RPMI8226 (cell line): ENCODE measurements around the gene LSM10.

Source experiments
- DNase-seq: peaks from one replicate; pipeline ENCODE4 v3.0.0-alpha.2; 2015

The LSM10 gene

DNA sequence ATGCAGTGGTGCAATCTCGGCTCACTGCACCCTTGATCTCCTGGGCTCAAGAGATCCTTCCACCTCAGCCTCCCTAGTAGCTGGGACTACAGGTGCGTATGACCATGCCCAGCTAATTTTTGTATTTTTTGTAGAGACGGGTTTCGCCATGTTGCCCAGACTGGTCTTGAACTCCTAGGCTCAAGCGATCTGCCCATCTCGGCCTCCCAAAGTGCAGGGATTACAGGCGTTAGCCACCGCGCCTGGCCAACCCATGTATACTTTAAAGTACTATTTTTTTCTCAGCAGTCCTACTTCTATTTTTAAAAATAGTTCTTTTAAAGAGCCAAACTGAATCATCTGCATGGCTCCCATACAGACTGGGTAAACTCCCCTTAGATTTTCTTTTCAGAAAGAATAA, 15.5 kb downstream of the LSM10 start:
- DNase-seq, result no peak

- no peak for DNase-seq
Observed at GRCh38 chr1:36381405-36381804, 16.3 kb downstream of the LSM10 start.

GRCh38 chr1:36380782-36381181, 16.9 kb downstream of the LSM10 start:
- no peak for DNase-seq

DNA sequence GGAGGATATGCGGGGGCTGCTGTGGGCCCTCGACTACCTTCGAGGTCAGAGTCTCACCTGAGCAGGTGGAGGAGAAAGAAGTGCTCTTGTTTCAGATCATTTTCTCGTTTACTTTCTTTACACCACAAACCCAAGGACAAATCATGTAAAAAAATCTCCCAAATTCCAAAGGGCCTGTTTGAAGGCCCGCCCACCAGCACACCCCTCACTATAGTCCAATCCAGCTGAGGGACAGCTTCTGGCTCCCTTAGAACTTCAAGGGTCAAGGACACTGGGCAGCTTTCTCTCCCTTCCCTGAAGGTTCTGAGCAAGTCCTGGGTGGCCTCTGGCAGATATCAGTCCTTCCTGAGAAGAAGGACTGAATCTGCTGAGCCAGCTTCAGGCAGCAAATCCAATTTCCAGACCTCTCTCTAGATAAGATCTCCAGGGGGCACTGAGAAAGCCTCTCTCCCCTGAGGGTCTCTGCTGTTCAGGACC, 17.5 kb downstream of the LSM10 start:
- no peak for DNase-seq

DNA sequence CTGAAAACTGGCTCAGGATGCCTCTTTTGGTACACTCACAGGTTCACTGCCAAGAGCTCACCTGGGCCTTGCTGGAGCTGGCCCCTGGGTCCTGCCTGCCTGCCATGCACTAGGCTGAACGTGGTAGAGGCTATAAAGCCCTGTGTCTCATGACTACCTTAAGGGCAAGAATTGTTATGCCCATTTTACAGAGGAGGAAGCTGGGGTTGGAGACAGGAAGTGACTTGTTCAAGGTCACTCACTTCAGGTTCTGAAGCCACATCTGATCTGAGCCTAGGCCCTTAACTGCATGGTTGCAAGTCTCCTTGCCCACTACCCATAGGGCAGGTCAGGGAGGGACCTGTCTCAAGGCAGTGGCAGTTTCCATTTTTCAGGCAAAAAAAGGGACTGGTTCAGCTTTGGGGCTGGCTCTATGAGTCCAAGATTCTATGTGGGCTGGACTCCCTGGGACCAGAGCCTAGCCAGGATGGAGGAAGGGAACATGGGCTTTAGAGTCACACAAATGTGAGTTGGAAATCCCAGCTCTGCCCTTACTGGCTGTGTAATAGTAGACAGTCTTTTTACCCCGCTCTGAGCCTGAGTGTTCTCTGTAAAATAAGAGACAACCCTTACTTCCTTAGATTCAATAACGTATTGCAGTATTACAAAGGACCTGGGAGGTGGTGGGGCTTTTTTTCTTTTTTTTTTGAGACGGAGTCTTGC, 19.8 kb downstream of the LSM10 start:
- no peak for DNase-seq

DNA sequence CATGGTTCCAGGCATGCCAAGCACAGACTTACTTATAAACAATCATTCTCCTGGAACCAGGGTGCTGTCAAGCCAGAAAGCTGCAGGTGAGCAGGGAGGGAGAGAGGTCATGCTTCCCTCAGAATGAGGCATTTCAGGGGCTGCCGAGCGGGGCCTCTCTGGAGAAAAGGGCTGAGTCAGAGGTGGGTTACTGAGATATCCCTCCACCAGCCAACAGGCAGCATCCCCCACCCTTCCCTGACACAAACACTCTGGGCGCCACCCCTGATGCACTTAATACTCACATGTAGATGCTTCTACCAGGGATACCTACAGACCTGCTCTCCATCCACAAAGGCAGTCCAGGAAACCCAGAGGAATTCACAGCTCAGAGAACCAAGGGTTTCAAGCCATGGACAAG, 25.1 kb downstream of the LSM10 start:
- DNase-seq, result no peak

DNA sequence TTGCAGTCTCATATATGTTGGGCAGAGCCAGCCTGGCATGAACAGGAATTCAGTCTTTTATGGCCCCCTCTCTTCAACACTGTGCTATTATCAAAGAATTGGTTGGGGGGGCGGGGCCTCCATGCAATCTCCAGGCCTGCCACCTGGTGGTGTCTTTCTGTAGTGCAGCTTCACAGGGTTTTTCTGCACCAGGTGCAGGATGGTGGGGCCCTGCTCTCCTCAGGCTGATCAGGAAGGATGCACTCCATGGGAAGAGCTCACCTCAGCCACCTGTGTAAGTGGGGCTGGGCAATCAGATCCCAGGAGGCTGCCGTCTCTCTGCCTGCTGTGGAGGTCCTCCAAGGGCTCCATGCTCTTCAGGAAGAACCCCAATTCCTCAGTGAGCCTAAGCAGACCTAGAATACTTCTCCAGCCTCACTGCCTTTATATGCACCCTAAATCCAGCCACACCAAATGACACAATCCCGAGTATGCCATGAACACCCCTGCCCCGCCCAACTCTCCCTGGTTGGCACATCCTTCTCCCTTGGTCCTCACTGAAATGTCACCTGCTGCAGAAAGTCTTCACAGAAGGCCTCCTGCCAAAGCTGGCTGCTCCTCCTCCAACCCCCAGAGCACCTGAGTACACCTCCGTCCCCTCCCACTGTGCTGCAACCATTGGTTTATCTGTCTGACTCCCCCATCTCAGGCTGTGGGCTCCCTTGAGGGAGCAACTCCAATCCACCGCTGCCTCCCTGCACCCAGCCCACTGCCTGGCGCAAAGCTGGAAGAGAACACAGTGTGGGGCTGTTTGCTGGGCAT, 28.4 kb downstream of the LSM10 start:
- DNase-seq, result peak; percentile 87

- no peak for DNase-seq
Observed at GRCh38 chr1:36367798-36368197, 29.9 kb downstream of the LSM10 start.

DNA sequence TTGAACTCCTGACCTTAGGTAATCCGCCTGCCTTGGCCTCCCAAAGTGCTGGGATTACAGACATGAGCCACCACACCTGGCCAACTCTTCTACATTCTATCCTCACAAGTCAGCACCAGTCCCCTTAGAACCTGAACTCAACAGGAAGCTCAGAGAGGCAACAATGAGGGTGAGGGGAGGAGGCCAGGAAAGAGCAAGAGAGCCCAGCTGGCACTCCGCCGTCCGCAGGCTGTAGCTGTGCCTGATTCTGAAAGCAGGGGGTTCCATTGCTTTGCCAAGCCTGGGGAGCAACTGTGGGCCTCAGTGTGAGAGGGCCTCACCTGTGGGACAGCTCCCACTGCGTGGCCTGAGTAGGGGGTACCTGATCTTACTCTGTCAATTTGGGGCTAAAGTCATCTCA, 30.6 kb downstream of the LSM10 start:
- no peak for DNase-seq

DNA sequence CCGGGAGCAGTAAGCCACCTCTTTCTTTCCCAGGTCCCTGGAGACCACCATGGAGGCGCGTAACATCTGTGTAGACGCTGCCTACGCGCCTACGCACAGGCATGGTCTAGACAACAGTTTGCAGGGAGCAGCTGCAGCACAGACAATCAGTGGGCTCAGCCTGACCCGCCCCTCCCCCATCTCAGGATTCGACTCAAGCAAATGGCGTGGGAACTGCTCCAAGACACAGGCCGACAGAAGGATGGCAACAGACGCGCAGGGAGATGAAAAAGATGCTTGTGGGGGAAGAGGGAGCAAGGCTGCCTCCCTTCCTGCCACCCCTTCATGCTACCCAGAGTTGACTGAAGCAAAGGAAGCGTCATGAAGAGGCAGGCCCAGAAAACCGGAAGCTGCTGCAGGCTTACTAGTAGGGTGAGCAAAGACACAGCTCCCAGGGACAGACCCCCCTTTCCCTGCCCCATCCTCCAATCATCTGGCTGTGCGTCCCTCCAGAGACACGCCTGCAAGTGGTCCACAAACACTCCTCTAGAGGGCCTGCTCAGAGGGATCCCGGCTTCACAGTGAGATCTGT, 31.5 kb downstream of the LSM10 start:
- no peak for DNase-seq

DNA sequence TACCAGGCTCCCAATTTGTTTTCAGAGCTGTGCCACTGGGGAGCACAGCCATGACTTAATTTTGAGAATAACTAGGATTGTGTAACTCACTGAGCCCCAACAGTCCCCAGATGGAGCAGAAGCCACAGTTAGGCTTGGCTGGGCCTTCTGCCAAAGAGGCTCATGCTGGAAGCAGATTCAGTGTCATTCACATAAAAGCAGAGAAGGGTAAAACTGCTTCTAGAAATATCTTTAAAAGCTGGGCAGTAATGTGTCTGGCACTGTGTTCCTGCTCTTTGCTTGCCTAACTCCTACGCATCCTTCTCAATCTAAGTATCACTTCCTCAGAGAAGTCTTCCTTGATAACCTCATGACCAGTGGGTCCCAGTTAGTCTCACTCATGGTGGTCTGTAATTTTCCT, 32.3 kb downstream of the LSM10 start:
- peak; percentile 43 for DNase-seq

- DNase-seq, result no peak
Observed at GRCh38 chr1:36359911-36360550, 37.7 kb downstream of the LSM10 start.

- DNase-seq, result no peak
Observed at GRCh38 chr1:36359383-36359782, 38.3 kb downstream of the LSM10 start.

DNA sequence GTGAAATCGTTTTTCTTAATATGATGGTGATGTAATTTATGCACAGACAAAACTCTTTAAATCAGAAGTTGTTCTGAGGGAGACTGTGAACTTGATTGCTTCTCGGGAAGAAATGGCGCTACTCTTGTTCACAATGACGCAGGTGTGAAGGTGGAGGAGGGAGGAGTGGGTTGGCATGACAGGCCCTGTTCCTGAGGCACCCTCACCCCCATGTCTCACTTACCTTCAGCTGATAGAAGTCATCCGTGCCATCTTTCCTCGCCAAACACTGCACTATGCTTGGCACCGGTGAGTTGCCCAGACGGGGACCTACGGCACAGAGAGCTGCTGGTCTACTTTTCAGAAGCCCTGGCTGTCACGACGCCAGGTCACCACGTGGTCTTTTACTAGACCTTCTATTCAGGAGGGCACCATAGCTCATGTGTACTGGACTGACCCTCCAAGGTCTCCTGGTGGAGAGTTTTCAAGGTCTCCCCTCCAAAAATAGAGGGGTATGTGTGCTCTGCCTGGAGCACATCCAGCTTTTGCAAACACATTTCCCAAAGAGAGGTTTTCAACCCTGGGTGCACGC, 39.1 kb downstream of the LSM10 start:
- no peak for DNase-seq

DNA sequence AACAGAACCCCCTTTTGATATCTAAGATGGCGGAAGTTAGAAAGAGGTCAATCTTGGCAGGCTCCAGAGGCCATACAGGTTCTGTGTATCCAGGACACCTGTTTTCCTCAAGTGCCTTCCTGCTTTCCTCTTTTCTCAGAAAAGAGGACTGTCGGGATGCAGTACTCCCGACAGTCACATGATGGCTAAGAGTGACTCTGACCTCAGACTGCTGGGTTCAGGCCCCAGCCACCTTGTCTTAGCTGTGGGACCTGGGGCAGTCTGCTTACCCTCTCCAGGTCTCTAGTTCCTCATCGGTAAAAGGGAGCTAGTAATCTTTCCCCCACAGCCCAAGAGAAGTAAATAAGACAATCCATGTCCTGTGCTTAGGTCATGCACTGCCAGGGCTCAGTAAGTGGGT, 41.9 kb downstream of the LSM10 start:
- DNase-seq, result no peak

GRCh38 chr1:36354486-36354885, 43.2 kb downstream of the LSM10 start:
- DNase-seq, result no peak

- no peak for DNase-seq
Observed at GRCh38 chr1:36352910-36353878, 44.5 kb downstream of the LSM10 start.

DNA sequence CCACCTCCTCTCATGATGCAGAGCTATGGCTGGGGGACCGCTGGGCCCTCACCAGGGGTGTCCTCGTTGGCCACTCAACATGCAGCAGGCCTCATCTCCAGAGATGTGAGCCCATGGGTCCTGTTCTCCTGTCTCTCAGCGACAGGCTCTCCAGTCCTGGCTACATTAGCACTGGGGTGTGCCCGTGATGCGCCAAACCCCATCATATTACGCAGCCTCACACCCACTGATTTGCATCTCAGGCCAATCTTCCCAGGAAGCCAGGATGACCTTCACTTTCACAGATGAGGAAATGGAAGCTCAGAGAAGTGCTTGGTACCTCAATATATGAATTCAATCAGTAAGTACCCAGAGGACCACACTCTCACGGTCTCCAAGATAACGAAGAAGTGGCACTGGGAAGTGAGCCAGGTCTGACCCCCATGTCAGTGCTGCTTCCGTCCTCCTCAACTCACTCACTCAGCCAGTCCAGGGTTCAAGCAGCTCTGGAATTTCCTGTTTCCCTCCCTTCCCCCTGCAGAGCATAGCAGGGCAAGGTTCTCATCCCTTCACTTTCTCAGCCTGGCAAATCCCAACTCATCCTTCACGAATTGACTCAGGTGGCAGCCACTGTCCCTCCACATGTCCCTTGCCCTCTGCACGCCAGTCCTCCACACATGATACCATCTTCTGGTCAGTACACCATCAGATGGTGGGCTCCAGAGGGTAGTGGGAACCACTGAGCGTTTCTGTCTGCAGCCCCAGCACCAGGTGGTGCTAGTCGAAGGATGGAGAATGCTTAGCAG, 45.4 kb downstream of the LSM10 start:
- no peak for DNase-seq

DNA sequence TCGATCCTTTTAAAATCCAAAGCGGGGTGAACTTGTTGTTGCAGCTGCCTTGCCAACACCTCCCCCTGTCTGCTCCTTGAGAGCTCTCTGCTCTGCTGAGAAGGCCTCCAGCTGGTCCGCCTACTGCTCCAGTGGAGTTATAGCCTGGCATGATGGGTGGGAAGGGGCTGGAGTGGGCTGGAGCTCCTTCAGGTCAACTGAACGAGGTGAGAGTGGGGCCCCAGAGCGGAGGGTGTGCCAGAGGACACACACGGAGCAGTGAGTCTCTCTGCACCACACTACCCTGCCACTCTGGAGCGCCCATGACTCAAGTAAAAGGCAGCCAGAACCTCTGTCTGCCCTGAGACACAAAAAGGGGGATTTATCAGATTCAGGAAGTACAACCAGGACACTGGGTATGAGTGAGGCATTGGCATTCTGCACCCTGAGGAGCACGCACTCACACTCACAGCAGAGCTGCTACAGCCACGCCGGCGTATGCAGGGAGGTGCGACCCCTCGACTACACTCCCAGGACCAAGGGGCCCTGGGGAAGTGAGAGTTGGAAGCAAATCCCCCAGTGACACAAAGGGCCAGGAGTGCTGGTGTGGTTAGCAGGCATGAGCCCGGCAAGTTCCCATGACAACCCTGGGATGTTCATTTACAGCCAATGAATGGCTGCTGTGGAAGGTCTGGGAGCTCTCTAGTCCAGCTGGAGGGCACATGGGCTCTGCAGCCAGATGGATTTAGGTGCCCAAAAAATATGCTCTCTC, 46.3 kb downstream of the LSM10 start:
- no peak for DNase-seq

DNA sequence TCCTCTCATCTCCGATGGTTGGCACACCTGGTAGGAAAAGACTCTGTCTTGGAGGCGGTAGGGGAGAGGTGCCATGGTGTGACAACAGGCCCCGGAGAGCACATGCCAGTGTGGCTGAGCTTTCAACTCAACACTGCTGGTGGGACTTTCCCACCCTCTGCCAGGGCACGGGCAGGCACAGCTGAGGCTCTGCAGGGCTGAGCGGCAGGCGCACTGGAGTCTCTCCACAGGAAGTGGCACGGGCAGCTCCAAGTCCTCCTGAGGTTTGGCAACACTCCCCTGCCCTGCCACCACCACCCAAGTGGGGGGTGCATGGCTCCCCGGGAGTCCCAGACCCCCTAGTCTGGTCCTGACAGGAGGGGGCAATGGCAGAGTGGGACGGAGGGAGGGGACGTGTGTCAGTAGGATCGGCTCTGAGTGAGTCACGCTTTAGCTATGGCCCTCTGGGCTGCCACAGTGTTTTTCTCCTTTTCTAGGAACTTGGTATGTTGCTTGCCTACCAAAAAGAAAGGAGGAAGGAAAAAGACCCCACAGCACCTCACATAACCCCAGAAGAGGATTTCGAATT, 47.0 kb downstream of the LSM10 start:
- DNase-seq, result peak; percentile 31
